Measurements from ENCODE around the gene ARHGAP22.

ARHGAP22 gene

DNA sequence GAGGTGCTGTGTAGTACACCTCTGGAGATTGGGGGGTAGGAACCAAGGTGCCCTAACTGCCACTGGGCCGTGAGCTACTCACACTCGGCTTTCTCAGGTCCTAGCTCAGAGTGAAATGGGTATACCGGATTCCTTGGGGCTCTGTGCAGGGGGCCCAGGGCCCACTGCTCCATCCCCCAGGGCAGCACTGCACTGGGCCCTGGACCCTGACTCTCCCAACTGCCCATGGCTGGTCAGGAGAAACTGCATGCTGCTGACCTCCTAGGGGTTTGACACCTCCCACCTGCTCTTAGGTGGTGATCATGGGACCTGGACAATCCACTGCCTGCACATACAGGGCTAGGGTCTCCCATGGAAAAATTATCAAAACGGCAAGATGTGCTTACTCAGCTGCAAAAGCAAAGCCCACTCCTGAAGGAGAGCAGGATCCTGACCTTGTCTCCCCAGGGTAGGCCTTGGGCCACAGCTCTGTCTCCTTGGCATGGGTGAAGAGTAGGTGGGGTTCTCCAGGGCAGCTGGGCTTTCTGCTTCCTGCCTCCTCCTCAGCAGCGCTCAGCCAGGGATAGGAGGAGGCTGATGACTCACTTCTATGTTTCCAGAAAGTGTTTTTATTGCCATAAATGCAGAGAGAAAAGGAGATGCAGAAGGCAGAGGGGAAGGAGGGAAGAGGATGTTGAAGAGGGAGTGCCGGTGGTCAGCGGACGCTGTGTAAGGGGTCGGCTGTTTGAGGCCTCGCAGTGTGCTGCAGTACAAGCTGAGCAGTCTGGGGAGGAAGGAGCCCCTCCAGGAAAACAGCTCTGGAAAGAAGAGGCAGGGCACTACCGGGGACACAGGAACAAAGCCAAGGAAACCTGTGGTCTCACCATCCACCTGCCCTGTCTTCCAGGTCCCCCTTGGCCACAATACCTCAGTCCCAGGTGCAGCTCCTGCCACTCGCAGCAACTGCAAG, 107.8 kb downstream of the ARHGAP22 start:
- DNase-seq (ENCODE audit: low read depth in 2 of 2) = no peak

DNA sequence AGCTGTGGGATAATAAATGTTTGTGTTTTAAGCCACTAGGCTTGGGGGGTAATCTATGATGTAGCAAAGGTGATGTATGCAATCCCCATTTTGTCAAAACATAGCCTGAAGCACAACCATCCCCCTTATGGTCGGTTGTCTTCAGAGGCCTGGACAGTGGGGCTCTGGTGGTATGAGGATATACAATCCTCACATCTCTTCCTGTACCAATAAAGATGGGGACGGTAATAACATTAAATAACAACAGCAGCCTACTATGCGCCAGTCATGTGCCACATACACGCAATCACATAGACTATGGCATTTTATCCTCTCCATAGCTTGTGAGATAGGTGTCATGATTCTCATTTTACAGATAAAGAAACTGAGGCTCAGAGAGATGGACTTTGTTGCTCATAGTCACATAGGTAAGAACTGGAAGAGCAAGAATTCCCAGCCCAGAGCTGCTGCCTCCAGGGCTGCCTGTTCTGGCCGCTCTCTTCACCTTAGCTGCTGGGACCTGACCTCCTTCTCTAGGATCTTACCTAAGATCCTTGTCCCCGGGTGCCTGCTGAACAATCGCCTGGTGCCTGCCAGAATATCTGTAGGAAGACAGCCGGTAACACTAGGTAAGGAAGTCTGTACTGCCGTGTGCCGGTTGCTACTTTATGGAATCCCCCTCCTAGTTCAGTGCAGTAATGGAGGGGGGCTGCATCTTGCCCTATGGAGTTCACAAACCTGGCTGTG, 108.6 kb downstream of the ARHGAP22 start:
- DNase-seq (ENCODE audit: low read depth in 2 of 2) = no peak

DNA sequence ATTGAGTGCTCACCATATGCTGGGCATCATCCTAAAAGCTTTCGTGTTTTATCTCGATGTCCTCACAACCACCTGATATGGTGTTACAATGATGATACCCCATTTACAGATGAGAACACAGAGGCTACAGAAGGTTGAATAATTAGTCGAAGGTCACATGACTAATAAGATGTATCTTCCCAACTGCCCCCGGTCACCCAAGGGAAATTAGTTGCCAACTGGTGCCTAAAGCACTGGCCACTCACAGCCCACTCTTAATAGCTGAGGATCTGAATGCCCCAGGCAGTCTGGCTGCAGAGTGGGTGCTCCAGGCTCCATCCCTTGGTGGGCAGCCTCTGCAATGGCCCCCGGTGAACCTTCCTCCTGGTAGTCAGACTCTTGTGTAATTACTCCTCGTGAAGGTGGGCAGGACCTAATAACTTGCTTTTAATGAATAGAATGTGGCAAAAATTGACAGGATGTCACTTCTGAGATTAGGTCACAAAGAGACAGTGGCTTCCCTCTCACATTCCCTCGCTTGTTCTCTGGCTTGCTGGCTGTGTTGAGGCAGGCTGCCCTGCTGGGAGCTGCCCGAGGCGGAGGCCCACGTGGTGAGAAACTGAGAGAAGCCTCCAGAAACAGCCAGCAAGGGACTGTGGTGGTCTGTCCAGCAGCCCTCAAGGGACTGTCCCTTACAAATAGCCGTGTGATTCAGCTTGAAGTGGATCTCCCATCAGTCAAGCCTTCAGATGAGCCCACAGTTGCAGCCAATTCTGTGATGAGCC, 109.4 kb downstream of the ARHGAP22 start:
- no peak for DNase-seq (ENCODE audit: low read depth in 2 of 2)

DNA sequence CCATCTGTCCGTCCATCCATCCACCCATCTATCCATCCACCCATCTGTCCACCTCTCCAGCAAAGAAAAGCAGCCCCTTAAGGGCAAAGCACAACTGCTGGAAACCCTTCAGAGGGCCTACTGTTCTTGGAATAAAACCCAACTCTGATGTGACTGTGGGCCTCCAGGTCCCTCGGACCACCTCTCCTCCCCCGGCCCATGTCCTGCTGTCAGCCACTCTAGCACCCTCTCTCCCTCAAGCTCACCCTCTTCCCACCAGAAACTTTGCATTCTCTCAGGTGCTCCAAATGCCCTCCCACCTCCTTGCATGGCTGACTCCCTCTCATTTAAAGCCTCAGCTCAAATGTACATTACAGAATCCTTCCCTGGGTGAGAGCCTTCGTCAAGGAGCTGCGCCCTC, 110.3 kb downstream of the ARHGAP22 start:
- no peak for DNase-seq (ENCODE audit: low read depth in 2 of 2)

DNA sequence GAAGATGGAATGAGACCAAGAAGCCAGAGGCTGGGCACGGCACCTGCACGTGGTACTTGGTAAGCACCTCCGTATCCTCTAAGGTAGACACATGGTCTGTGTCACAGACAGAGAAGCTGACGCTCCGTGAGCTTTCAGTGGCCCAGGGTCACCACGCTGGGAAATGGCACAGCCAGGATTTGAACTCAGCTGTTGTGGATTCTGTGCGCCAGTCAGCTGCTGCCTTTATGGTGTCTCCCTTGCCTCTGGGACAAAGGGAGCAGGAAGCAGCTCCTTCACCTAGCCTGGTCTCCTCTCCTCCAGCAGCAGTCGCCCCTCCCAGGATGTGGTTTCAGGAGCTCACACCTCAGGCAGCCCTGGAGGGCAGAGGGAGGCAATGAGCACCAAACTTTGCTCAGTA, 110.8 kb downstream of the ARHGAP22 start:
- DNase-seq (ENCODE audit: low read depth in 2 of 2) = no peak

DNA sequence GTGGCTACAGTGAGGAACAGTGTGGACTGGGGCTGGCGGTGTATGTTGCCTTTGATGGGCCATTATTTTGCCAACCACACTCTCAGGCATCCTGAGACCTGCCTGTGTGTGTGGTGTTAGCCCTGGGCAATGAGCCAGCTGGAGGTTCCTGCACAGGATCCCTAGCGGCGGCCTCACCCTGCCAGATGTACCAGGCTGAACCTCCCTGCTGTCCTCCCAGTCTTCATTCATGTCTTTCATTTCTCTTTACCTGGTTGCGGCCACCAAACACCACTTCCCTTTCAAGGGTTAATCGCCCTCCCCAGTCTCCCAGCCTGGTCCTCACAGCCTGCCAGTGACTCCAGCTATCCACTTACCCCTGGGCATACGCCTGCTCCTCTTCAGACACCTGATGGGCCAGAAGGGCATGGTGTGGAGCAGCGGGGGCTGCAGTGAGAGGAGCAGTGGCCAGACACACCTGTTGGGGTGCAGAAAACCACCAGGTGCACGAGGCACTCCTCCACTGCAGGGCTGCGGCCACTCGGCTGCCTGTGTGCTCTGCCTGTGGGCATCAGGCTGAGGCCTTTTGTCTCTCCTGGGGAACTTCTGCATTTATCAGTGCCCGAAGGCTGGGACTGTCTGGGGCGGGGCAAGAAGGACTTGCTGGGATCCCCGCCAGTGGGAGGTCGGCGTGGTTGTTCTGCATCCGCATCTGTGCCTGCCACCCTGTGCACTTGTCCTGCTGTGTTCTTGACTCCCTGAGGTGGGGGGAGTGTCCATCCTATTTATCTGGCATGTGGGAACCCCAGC, 111.6 kb downstream of the ARHGAP22 start:
- no peak for DNase-seq (ENCODE audit: low read depth in 2 of 2)

DNA sequence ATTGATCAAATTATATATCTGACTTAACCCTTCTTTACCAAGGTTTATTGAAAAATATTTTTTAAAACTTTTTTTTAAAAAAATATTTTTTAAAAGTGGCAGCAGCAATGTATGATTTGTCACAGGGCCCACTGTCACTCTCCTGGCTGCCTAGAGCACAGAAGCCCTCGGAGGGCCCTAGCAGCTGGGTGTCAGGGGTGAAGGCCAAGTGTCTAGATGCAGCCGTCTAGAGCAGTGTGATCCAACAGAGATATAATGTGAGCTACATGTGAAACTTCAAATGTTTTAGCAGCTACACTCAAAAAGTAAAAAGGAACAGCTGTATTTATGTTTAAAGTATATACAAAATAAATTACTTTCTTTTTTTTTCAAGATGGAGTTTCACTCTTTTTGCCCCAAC, 112.7 kb downstream of the ARHGAP22 start:
- no peak for DNase-seq (ENCODE audit: low read depth in 2 of 2)

DNA sequence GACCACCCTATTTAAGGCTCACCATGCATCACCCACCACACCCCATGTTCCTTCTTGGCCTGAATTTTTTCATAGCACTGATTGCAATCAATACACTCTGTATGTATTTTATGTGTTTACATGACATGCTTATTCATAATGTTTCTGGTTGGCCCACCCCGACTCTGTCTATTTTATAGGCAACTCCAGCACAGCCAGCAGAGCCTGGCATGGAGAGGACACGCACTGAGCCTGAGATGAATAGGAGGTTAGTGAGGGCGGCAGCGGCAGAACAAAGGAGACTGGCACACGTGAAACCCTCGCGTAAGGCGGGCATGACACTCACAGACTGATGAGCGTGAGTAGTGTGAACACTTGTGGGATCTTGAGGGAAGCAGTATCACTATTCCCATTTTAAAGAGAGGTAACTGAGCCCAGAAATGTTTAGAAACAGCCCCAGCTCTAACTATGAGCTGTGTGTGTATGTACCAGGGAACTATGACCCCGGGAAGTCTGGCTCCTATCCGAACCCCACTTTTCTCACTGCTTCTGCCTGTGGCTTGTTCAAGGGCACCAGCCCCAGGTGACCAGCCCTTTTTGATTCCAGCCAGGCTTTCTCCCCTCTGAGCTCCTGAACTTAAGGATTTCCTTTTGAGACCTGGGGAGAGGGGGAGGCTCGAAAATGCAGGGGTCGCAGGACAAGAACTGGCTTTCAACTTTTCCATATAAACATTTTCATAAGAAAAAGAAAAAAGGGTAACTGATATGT, 113.3 kb downstream of the ARHGAP22 start:
- DNase-seq (ENCODE audit: low read depth in 2 of 2) = no peak

DNA sequence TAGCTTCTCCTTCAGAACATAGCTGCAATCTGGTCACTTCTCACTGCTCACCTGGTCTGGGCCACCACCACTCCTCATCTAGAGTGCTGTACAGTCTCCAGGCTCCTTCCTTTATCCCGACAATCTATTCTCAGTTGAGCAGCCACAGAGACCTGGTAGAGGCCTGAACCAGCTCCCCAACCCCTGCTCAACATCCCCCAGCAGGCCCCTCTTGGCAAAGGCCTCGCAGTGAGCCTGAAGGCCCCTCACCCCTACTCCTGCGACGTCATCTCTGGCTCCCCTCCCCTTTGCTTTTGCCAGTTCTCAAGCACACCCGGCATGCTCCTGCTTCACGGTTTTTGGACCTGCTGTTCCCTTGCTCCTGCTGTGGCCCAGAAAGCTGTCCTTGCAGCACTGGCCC, 113.9 kb downstream of the ARHGAP22 start:
- DNase-seq (ENCODE audit: low read depth in 2 of 2) = no peak

DNA sequence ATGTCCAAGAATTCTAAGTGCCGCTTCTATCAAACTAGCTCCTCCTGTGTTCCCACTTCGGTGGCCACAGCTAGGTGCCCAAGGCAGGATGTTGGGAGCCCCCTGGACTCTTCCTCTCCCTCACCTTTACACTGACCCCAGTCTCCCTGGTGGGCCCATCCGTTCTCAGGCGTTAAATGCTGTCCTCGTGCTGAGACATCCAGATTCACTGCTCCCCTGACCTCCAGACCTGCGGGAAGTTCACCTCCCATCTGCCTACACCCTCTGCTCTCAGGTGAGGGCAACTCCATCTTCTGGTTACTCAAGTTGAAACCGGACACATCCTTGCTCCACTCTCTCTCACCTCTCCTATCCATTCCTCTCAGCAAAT, 114.3 kb downstream of the ARHGAP22 start:
- no peak for DNase-seq (ENCODE audit: low read depth in 2 of 2)

DNA sequence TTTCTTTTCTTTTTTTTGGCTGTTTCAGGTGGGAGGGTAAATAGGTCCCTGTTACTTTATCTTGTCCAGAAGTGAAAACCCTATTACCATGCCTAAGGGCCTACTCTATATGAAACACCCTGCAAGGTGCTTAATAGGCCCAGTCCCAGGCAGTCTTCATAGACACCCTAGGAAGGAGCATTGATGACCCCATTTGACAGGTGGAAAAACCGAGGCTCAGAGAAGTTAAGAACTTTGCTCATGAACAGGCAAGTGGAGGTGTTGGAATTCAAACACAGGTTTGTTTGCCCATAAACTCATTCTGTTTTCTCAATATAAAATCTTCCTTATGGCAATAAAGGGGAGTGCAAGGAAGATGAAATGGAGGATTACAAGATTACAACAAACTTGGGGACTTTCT, 115.8 kb downstream of the ARHGAP22 start:
- DNase-seq (ENCODE audit: low read depth in 2 of 2) = no peak

DNA sequence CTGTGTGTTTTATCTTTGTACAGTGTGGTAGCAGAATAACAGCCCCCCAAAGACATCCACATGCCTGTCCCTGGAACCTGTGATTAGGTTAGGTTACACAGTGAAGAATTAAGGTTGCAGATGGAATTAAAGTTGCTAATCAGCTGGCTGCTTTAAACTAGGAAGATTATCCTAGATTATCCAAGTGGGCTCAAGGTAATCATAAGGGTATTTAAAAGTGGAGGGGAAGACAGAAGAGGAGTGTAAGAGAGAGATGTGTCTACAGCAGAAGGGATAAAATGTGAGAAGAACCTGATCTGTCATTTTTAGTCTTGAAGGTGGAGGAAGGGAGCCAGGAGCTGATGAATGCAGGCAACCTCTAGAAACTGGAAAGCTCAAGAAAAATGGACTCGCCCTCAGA, 117.6 kb downstream of the ARHGAP22 start:
- no peak for DNase-seq (ENCODE audit: low read depth in 2 of 2)

DNA sequence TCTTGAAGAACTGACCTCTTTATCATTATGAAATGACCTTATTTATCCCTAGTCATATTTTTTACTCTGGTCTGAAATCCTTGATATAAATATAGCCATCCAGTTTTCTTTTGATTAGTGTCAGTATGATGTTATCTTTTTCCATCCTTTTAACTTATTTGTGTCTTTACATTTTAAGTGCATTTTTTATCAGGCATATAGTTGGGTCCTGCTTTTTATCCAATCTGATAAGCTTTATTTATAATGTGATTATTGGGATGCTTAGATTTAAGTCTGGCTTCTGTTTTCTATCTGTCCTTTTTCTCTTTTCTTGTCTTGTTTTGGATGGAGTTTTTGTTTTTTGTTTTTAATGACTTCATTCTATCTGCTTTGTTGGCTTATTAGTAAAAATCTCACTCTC, 119.2 kb downstream of the ARHGAP22 start:
- no peak for DNase-seq (ENCODE audit: low read depth in 2 of 2)

DNA sequence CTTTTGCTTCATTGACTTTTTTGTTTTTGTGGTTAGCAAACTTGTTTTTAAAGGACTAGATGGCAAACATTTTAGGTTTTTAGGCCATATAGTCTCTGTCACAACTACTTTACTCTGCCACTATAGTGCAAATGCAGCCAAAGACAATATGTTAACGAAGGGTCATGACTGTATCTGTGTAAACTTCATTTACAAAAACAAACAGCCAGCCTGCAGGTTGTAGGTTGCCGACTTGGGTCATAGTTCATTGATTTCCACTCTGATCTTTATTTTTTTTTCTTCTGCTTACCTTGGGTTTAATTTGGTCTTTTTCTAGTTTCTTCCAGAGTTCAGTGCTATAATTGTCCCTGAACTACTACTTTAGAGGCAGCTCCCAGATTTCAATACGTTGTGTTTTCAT, 120.0 kb downstream of the ARHGAP22 start:
- no peak for DNase-seq (ENCODE audit: low read depth in 2 of 2)

DNA sequence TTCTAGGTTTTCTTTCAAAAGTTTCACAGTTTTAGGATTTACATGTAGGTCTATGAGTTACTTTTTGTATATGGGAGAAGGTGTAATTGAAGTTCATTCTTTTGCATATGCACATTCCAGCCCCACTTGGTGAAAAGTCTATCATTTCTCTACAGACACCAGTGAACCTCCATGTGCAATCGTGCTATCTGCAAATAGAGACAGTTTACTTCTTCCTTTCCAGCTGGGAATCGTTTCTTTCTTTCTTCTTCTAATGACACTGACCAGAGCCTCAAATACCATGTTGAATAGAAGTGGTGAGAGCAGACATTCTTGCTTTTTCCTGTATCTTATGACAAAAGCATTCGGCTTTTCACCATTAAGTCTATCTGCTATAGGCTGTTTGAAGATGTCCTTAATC, 122.7 kb downstream of the ARHGAP22 start:
- no peak for DNase-seq (ENCODE audit: low read depth in 2 of 2)

DNA sequence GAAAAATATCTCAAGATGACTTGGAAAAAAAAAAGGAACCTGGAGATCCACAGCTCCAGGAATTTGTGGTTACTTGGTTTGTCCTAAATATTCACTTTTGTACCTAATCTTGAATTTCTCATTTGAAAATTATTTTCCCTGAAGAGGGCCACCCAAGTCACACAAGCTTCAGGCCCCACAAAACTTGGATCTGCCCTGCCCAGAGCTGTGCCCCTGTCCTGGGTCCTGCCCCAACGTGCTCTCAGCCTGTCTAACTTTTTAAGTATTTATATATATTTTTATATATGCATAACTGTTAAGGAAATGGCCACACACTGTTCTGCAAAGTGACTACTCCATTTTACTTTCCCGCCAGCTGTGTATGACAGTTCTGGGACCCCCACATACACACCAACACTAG, 123.5 kb downstream of the ARHGAP22 start:
- DNase-seq (ENCODE audit: low read depth in 2 of 2) = no peak

DNA sequence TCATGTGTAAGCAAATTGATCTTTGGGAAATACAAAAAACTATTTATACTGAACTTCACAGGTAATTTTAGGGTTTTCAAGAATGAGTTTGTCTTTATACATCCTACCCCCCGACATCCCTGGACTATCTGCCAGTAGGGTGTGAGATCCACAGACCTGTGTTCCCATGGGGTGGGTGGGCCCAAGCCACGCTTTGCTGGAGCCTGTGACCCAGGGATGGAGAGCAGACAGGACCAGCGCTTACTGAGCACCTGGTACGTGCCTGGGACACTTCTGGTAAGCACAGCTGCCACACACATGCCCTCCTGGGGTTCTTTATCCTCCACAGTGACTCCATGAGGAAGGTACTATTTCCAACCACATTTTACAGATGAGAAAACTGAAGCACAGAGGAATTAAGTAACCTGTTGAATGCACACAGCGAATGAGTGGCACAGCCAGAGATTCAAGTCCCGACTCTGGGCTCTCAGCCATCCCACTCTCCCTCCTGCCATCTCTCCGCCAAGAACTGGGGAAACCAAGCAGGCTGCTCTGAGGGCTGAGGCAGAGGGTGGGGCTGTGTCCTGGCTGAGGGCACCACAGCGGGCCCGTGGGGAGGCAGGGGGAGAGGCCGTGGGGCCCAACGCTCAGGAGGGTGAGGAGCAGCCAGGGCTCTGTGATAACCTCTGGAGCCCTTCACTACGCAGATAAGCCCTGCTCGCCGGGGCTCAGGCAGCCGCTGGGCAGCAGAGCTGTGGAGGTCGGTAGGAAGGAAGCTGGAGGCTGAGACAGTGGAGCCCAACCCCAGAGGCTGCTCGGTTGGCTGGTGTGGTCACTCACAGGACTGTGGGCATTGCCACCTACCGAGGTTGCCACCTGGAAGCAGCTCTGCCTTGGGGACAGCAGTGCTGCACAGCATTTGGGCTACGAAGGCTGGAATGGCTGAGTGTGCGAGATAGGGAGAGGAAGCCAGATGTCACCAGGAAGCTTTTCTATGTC, 124.2 kb downstream of the ARHGAP22 start:
- DNase-seq (ENCODE audit: low read depth in 2 of 2) = no peak

DNA sequence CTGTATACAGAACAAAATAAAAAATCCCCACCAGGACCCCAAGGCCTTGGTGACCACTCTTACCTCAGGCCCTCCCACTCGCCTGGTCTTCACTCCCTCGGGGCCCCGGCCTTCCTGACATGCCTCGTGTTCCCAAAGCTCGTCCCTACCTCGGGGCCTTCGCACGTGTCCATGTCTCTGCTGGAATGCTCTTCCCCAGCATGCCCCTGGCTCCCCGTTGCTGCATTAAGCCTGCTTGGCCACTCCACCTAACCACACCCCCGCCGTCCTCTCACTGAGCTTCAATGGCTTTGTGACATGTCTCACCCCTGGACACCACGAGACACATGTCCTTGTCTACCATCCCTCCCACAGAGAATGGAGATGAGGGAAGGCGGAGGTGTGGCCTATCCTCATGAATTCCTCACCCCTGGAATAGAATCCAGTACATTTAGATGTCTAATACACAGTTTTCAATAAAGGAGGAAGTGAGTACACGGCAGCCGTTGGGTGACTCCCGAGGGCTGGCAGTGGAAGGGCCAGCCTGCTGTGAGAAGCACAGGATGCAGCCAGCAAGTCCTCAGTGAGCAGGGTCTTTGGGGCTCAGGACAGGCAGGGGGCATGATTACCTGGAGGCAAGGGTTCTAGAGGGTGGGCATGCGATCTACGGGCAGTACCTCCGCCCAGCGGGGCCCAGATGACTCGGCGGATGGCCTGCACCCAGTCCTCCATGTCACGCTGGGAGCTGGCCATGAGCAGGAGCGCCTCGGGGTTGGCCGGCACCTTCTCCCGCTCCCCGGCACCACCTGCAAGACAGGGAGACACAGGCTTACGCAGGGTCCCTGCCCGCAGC, 125.7 kb downstream of the ARHGAP22 start:
- DNase-seq (ENCODE audit: low read depth in 2 of 2) = no peak

DNA sequence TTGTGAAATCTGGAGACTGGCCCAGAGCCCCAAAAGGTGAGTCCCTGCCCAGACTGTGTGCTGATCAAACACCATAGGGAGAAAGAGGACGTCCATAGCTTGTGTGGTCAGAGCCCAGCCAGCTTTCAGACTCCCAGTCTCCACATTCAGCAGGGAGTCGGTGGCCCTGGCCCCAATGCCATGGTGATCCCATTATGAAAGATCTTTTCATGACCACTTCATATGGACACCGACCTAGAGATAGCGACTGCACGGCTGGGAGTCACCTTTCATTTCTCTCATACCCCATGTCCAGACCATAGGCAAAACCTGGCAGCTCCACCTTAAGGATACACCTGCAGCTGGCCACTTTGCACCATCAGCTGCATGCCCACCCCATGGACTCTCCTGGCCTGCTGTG, 126.4 kb downstream of the ARHGAP22 start:
- no peak for DNase-seq (ENCODE audit: low read depth in 2 of 2)
